Measurements from ENCODE around the gene AK1. TPM values are rescaled to one million over a fixed set of nuclear protein-coding genes. Genes with fewer than 3 reads are reported as not detected.

Gene AK1
- total RNA-seq, 1 donor from 2014 or later: 39.6 TPM

DNA sequence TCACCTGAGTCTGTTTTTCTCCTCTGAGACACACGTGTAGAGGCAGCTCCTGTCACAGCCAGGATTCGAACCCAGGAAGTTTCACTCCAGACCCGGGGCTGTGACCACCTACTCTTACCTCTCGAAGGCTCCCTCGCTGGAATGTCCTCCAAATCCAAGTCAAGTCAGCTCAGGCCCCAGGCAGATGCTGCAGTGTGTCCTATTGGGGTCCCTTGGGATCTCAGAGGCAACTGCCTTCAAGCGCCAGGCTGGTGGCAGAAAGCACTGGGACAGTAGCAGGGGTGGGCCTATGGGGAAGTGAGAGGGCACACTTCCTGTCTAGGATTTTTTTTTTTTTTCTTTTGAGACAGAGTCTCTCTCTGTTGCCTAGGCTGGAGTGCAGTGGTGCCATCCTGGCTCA lies 40.1 kb upstream of the AK1 start:
- Mint-ChIP-seq H3K27ac (ENCODE audit: unreplicated experiment) (no peak overlapping the region), H3K36me3 (ENCODE audit: low read depth) (no peaks in the 10 kb centered on the region), H3K9me3 (no peaks in the 10 kb centered on the region), H3K27me3 (ENCODE audit: low read depth) (peaks cover 12% of the 10 kb centered on the region), H3K4me3 (peak overlapping the region; percentile 9), H3K4me1 (peaks cover 8% of the 10 kb centered on the region)
- no peak for DNase-seq (ENCODE audit: low read depth, low spot score)
- TF ChIP-seq, protein P1, sequence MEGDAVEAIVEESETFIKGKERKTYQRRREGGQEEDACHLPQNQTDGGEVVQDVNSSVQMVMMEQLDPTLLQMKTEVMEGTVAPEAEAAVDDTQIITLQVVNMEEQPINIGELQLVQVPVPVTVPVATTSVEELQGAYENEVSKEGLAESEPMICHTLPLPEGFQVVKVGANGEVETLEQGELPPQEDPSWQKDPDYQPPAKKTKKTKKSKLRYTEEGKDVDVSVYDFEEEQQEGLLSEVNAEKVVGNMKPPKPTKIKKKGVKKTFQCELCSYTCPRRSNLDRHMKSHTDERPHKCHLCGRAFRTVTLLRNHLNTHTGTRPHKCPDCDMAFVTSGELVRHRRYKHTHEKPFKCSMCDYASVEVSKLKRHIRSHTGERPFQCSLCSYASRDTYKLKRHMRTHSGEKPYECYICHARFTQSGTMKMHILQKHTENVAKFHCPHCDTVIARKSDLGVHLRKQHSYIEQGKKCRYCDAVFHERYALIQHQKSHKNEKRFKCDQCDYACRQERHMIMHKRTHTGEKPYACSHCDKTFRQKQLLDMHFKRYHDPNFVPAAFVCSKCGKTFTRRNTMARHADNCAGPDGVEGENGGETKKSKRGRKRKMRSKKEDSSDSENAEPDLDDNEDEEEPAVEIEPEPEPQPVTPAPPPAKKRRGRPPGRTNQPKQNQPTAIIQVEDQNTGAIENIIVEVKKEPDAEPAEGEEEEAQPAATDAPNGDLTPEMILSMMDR (conservative IDR thresholded peaks at IDR 0.05): no peak

DNA sequence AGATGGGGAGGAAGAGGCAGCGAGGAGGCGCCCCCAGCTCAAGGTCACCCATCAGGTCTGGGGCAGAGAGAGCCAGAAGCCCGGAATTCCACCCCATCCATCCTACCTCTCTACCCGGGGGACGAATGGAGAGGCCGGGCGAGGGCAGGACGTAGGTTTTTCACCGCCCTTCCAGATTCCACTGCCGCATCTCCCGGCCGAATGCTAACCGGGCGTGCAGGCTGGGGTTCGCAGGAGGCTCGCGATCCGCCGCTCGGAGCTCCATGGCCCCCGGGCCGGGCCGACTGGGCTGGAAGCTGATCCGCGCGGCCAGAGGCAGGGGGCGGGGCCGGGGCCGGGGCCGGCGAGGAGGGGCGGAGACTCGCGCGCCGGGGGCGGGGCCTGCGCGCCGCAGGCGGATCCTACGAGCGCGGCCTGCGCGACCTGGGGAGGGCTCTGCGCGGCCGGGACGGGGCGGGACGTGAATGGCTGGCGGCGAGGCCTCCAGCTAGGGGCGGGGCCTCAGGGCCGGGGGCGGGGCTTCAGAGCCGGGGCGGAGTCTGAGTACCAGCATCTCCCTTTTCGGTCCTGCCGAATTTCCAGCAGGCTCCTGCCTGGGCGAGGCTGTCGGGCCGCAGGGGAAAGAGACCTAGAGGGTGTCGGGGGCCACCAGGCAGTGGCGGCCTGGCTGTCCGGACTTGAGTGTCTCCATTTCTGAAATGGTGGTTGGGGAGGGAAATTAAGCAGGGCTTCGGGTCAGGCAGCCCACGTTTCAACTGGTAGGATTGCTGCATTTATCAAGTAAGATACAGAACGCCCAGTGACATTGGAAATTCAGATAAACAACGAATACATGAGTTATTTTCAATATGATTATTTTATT lies 39.5 kb upstream of the AK1 start, which contains the start of gene ST6GALNAC4:
Gene ST6GALNAC4 (minus strand): TSS at position 322 of the 862 bp plus-strand sequence. CDS start 622 bp downstream, outside the sequence.
- peak; percentile 88 for DNase-seq (ENCODE audit: low read depth, low spot score)
- H3K36me3 Mint-ChIP-seq (ENCODE audit: low read depth): no peaks in the 10 kb centered on the region
- TF ChIP-seq, protein P1 (conservative IDR thresholded peaks at IDR 0.05): no peak
- H3K4me3 Mint-ChIP-seq: peak within 1 kb of the TSS; percentile 80
- no peaks in the 10 kb centered on the region for H3K9me3 Mint-ChIP-seq
- H3K27ac Mint-ChIP-seq (ENCODE audit: unreplicated experiment): peak within 1 kb of the TSS; percentile 50
- peaks cover 8% of the 10 kb centered on the region for H3K4me1 Mint-ChIP-seq
- peaks cover 8% of the 10 kb centered on the region for H3K27me3 Mint-ChIP-seq (ENCODE audit: low read depth)

DNA sequence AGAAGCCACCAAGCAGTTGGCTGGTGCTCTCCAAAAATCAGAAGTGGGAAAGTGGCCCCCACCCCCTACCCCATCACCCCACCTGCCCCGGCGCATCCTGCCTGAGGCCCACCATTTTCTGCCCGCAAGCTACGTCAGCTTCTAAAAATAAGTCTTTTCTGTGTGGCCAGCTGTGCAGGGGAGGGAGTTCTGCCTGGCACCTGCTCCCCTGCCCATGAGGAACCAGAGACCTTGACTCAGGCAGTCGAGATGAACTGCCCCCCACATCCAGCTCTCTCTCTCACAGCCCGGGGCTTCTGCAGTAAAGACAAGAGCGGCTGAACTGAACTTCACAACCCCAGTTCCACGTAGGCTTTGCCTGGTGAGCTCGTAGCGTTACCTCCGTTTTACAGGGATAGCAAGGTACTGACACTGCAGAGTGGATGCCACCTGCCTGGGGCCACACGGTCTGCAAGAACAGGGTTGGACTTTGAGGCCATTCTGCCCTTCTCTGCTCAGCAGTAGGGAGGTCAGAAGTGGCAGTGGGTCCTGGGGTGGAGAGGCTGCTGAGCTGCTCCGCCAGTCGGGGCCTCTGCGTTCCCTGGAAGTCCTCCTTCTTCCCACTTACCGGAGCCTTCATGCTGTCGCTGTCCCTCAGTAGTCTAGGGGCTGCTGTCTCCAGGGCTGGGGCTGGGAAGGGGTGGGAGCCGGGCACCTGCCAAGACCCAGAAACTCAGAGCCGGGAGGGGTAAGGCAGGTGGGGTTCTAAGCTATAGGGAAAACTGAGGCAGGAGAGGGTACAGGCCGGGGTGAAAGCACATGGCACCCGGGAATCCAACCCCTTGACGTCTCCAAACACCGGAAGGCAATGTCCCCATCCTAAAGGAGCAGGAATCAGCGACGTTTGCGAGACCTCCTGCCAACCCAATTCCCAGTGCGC lies 38.6 kb upstream of the AK1 start:
- DNase-seq (ENCODE audit: low read depth, low spot score): no peak
- Mint-ChIP-seq H3K27me3 (ENCODE audit: low read depth) (peaks cover 3% of the 10 kb centered on the region), H3K27ac (ENCODE audit: unreplicated experiment) (no peak overlapping the region), H3K36me3 (ENCODE audit: low read depth) (peaks cover 2% of the 10 kb centered on the region), H3K9me3 (no peaks in the 10 kb centered on the region), H3K4me1 (peaks cover 8% of the 10 kb centered on the region), H3K4me3 (peak overlapping the region; percentile 80)
- TF ChIP-seq, protein P1 (conservative IDR thresholded peaks at IDR 0.05): no peak

DNA sequence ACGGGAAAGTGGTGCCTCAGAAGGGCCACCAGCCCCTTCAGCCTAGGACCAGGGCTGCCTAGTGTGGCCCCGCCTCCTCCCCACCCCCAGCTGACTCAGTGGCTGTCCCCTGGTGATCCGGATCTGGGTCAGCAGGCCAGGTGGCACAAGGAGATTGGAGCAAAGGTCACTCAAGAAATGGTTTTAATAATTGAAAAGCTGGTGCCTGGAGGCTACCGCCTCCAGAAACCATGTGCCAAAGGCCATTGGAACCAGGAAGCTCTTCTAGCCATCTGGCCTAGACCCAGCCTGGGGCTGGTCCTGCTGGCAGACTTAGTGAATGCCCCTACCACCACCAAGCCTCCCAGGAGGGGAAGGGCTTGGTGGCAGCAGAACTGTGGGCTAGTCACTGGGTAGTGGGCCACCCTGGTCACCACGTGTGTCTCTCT lies 37.9 kb upstream of the AK1 start:
- H3K9me3 Mint-ChIP-seq: no peaks in the 10 kb centered on the region
- H3K27ac Mint-ChIP-seq (ENCODE audit: unreplicated experiment): no peak overlapping the region
- peaks cover 5% of the 10 kb centered on the region for H3K36me3 Mint-ChIP-seq (ENCODE audit: low read depth)
- H3K4me3 Mint-ChIP-seq: peak overlapping the region; percentile 34
- DNase-seq (ENCODE audit: low read depth, low spot score): no peak
- TF ChIP-seq, protein P1 (conservative IDR thresholded peaks at IDR 0.05): no peak
- H3K27me3 Mint-ChIP-seq (ENCODE audit: low read depth): peaks cover 3% of the 10 kb centered on the region
- H3K4me1 Mint-ChIP-seq: peaks cover 8% of the 10 kb centered on the region

DNA sequence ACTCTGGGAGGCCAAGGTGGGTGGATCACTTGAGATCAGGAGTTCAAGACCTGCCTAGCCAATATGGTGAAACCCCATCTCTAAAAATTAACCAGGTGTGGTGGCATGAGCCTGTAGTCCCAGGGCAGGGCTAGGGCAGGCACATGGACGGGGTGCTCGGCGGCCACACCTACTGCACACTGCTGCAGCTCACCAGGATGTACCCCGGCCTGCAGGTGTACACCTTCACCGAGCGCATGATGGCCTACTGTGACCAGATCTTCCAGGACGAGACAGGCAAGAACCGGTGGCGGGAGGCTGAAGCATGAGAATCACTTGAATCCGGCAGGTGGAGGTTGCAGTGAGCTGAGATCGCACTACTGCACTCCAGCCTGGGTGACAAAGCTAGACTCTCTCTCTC lies 36.2 kb upstream of the AK1 start:
- peaks cover 5% of the 10 kb centered on the region for H3K36me3 Mint-ChIP-seq (ENCODE audit: low read depth)
- H3K4me3 Mint-ChIP-seq: no peak overlapping the region

More for the DNA sequence above, 36.2 kb upstream of the AK1 start:
- Mint-ChIP-seq H3K27ac (ENCODE audit: unreplicated experiment) (no peak overlapping the region), H3K27me3 (ENCODE audit: low read depth) (no peaks in the 10 kb centered on the region), H3K9me3 (no peaks in the 10 kb centered on the region), H3K4me1 (peaks cover 6% of the 10 kb centered on the region)
- no peak for DNase-seq (ENCODE audit: low read depth, low spot score)
- TF ChIP-seq, protein P1 (conservative IDR thresholded peaks at IDR 0.05): no peak
